ENCODE results near the gene INCA1. TPM values are rescaled to one million over a fixed set of nuclear protein-coding genes. Genes with fewer than 3 reads are reported as not detected.

The INCA1 gene
- total and polyA plus RNA-seq, 2 experiments from 2014 or later: 1.9 to 6.9 TPM

DNA sequence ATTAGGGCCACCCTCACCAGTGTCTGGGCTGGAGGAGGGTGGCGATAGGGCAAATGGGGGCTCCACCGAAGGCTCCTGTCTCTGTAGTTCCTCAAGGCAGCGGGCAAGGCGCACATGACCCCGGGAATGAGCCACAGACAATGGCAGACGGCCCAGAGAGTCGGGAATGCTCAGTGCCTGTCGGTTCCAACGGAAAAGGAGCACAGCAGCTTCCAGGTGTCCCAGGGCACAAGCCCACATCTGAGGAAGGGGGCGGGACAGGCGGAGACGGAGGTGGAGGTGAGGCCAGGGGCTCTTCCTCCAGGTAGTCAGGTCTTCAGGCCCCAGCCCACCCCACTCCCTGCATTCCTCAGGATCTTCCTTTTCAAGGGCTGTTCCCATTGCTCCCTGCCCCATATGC, 24.6 kb downstream of the INCA1 start:
- no peaks in the 10 kb centered on the region for H3K27me3 ChIP-seq
- peaks cover 24% of the 10 kb centered on the region for H3K4me1 ChIP-seq (ENCODE audit: low read depth)
- H3K36me3 ChIP-seq: peaks cover 6% of the 10 kb centered on the region
- no peak overlapping the region for H3K27ac ChIP-seq
- TF ChIP-seq, protein P1, sequence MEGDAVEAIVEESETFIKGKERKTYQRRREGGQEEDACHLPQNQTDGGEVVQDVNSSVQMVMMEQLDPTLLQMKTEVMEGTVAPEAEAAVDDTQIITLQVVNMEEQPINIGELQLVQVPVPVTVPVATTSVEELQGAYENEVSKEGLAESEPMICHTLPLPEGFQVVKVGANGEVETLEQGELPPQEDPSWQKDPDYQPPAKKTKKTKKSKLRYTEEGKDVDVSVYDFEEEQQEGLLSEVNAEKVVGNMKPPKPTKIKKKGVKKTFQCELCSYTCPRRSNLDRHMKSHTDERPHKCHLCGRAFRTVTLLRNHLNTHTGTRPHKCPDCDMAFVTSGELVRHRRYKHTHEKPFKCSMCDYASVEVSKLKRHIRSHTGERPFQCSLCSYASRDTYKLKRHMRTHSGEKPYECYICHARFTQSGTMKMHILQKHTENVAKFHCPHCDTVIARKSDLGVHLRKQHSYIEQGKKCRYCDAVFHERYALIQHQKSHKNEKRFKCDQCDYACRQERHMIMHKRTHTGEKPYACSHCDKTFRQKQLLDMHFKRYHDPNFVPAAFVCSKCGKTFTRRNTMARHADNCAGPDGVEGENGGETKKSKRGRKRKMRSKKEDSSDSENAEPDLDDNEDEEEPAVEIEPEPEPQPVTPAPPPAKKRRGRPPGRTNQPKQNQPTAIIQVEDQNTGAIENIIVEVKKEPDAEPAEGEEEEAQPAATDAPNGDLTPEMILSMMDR (IDR thresholded peaks at IDR 0.05; ENCODE audit: low read depth, low read length): no peak
- no peak overlapping the region for H3K4me3 ChIP-seq
- DNase-seq (ENCODE audit: low read depth in 1 of 2, low spot score in 1 of 2): no peak
- H3K9me3 ChIP-seq (ENCODE audit: low read depth): no peaks in the 10 kb centered on the region

DNA sequence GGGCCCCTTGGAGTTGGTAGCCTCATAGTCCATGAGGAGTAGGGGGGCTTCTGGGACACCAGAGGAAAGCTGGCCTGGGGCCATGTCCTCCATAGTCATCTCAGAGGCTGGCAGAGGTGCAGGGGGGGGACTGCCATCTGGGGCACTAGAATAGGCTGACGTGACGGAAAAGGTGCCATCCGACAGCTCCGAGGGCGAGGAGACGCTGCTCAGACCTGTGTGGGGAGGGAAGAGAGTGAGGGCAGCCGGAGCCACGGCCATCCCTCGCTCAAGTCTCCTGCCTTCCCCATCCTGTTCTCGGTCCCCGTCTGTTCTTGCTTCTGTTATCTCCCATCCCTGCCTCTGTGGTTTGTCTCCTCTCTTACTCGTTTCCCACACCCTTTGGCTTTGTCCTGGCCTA, 25.0 kb downstream of the INCA1 start:
- H3K36me3 ChIP-seq: peaks cover 6% of the 10 kb centered on the region
- DNase-seq (ENCODE audit: low read depth in 1 of 2, low spot score in 1 of 2): no peak
- no peaks in the 10 kb centered on the region for H3K27me3 ChIP-seq
- H3K4me1 ChIP-seq (ENCODE audit: low read depth): peaks cover 24% of the 10 kb centered on the region
- no peaks in the 10 kb centered on the region for H3K9me3 ChIP-seq (ENCODE audit: low read depth)
- H3K27ac ChIP-seq: no peak overlapping the region
- no peak overlapping the region for H3K4me3 ChIP-seq
- TF ChIP-seq, protein P1 (IDR thresholded peaks at IDR 0.05; ENCODE audit: low read depth, low read length): no peak

DNA sequence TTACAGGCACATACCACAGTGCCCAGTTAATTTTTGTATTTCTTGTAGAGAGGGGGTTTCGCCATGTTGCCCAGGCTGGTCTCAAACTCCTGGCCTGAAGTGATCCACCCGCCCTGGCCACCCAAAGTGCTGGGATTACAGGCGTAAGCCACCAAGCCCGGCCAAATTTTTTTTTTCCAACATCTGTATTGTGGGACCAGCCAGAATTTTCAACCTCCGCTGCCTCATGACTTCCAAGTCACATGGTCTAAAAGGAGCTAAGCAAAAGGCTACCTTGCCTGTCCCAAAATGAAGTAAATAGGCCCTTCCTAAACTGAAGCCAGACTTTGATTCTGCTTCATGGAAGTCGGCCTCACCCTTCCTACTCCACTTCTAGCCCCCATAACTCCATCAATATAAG, 25.5 kb downstream of the INCA1 start:
- H3K27me3 ChIP-seq: no peaks in the 10 kb centered on the region
- TF ChIP-seq, protein P1 (IDR thresholded peaks at IDR 0.05; ENCODE audit: low read depth, low read length): no peak
- DNase-seq (ENCODE audit: low read depth in 1 of 2, low spot score in 1 of 2): no peak
- H3K36me3 ChIP-seq: peaks cover 1% of the 10 kb centered on the region
- no peak overlapping the region for H3K4me3 ChIP-seq
- peaks cover 24% of the 10 kb centered on the region for H3K4me1 ChIP-seq (ENCODE audit: low read depth)
- H3K9me3 ChIP-seq (ENCODE audit: low read depth): no peaks in the 10 kb centered on the region
- no peak overlapping the region for H3K27ac ChIP-seq

- Histone ChIP-seq H3K4me3 (no peak overlapping the region), H3K9me3 (ENCODE audit: low read depth) (no peaks in the 10 kb centered on the region), H3K4me1 (ENCODE audit: low read depth) (peaks cover 24% of the 10 kb centered on the region), H3K27ac (peak overlapping the region; percentile 96), H3K36me3 (no peaks in the 10 kb centered on the region), H3K27me3 (no peaks in the 10 kb centered on the region)
- TF ChIP-seq, protein P1 (IDR thresholded peaks at IDR 0.05; ENCODE audit: low read depth, low read length): no peak
- no peak for DNase-seq (ENCODE audit: low read depth in 1 of 2, low spot score in 1 of 2)
Measured at GRCh38 chr17:4970273-4970672, 27.0 kb downstream of the INCA1 start.

GRCh38 chr17:4969551-4970173, 27.7 kb downstream of the INCA1 start:
- no peaks in the 10 kb centered on the region for H3K9me3 ChIP-seq (ENCODE audit: low read depth)
- peaks cover 24% of the 10 kb centered on the region for H3K4me1 ChIP-seq (ENCODE audit: low read depth)
- DNase-seq (ENCODE audit: low read depth in 1 of 2, low spot score in 1 of 2): peak; percentile 32 to 33
- TF ChIP-seq, protein P1 (IDR thresholded peaks at IDR 0.05; ENCODE audit: low read depth, low read length): no peak
- H3K36me3 ChIP-seq: no peaks in the 10 kb centered on the region
- H3K27me3 ChIP-seq: no peaks in the 10 kb centered on the region
- H3K27ac ChIP-seq: peak overlapping the region; percentile 96
- no peak overlapping the region for H3K4me3 ChIP-seq
